Fibroblast of skin of left biceps (primary cell): ENCODE measurements around the gene RUNX1.

Source experiments
- DNase-seq, 2 experiments: peaks; one replicate each; pipeline ENCODE4 v3.0.0-alpha.2; 2013; ENCODE audit warnings: low read depth in 2 of 2

Gene RUNX1

GRCh38 chr21:34791776-34792503 lies 257.2 kb downstream of the RUNX1 start:
- no peak for DNase-seq

GRCh38 chr21:34790834-34791233 lies 258.3 kb downstream of the RUNX1 start:
- no peak for DNase-seq

- DNase-seq, result no peak
Observed at GRCh38 chr21:34790341-34790740, 258.8 kb downstream of the RUNX1 start.

- DNase-seq, result no peak
Observed at GRCh38 chr21:34788879-34789278, 260.2 kb downstream of the RUNX1 start.

GRCh38 chr21:34783815-34784214 lies 265.3 kb downstream of the RUNX1 start:
- DNase-seq, result no peak

- no peak for DNase-seq
Observed at GRCh38 chr21:34782506-34783360, 266.4 kb downstream of the RUNX1 start.

- DNase-seq, result no peak
Observed at GRCh38 chr21:34781526-34781925, 267.6 kb downstream of the RUNX1 start.

GRCh38 chr21:34779860-34780259 lies 269.2 kb downstream of the RUNX1 start:
- DNase-seq, result no peak

- DNase-seq, result no peak
Observed at GRCh38 chr21:34775793-34776192, 273.3 kb downstream of the RUNX1 start.

- no peak for DNase-seq
Observed at GRCh38 chr21:34774750-34775149, 274.4 kb downstream of the RUNX1 start.

GRCh38 chr21:34771512-34772028 lies 277.5 kb downstream of the RUNX1 start:
- DNase-seq, result peak; percentile 28 to 34

GRCh38 chr21:34770576-34770975 lies 278.5 kb downstream of the RUNX1 start:
- DNase-seq, result no peak

- no peak for DNase-seq
Observed at GRCh38 chr21:34768326-34768725, 280.8 kb downstream of the RUNX1 start.

GRCh38 chr21:34766862-34767261 lies 282.2 kb downstream of the RUNX1 start:
- no peak for DNase-seq

- DNase-seq, result no peak
Observed at GRCh38 chr21:34765619-34766018, 283.5 kb downstream of the RUNX1 start.

- DNase-seq, result no peak
Observed at GRCh38 chr21:34764715-34765284, 284.3 kb downstream of the RUNX1 start.

- DNase-seq, result peak in 1 of 2 experiments; percentile 5
Observed at GRCh38 chr21:34762786-34763185, 286.3 kb downstream of the RUNX1 start.

- DNase-seq, result no peak
Observed at GRCh38 chr21:34761758-34762330, 287.3 kb downstream of the RUNX1 start.

- DNase-seq, result no peak
Observed at GRCh38 chr21:34754690-34755647, 294.1 kb downstream of the RUNX1 start.

GRCh38 chr21:34748862-34749261 lies 300.2 kb downstream of the RUNX1 start:
- no peak for DNase-seq
